Fibroblast of skin of left quadriceps (primary cell): Measurements from ENCODE around the gene PTP4A1.
"Not testable (repeated sequence)": the region's sequence is repeated elsewhere in the genome, so short reads cannot be mapped to it uniquely, and the experiment has no call there.

Experiments
- DNase-seq, 2 experiments: peaks; one replicate each; pipeline ENCODE4 v3.0.0-alpha.2; 2013; ENCODE audit warnings: low read depth in 2 of 2

PTP4A1 gene

GRCh38 chr6:63572044-63572746 is at the start of gene PTP4A1, which contains the start of gene LOC128125822:
TSS of gene PTP4A1 (plus strand) at chr6:63572480. CDS start at chr6:63576881, 4,401 bp downstream.
TSS of gene LOC128125822 (plus strand) at chr6:63572480.
- peak; percentile 95 to 96 for DNase-seq

- DNase-seq: not testable (repeated sequence)
Measured at GRCh38 chr6:63522911-63523287, 49.4 kb upstream of the PTP4A1 start.

GRCh38 chr6:63523630-63524029 is 48.6 kb upstream of the PTP4A1 start:
- no peak for DNase-seq

- DNase-seq: no peak
Measured at GRCh38 chr6:63525186-63525878, 46.9 kb upstream of the PTP4A1 start.

GRCh38 chr6:63526931-63527330 is 45.3 kb upstream of the PTP4A1 start:
- DNase-seq: no peak

- peak; percentile 96 for DNase-seq
Measured at GRCh38 chr6:63527658-63528514, 44.4 kb upstream of the PTP4A1 start.

- no peak for DNase-seq
Measured at GRCh38 chr6:63529498-63529897, 42.8 kb upstream of the PTP4A1 start.

GRCh38 chr6:63530182-63530581 is 42.1 kb upstream of the PTP4A1 start:
- no peak for DNase-seq

GRCh38 chr6:63530991-63531390 is 41.3 kb upstream of the PTP4A1 start:
- DNase-seq: no peak

- DNase-seq: no peak
Measured at GRCh38 chr6:63533026-63533425, 39.3 kb upstream of the PTP4A1 start.

- no peak for DNase-seq
Measured at GRCh38 chr6:63533952-63534351, 38.3 kb upstream of the PTP4A1 start.

- no peak for DNase-seq
Measured at GRCh38 chr6:63537201-63537958, 34.9 kb upstream of the PTP4A1 start.

- no peak for DNase-seq
Measured at GRCh38 chr6:63537959-63538300, 34.4 kb upstream of the PTP4A1 start.

- no peak for DNase-seq
Measured at GRCh38 chr6:63538550-63538949, 33.7 kb upstream of the PTP4A1 start.

- DNase-seq: no peak
Measured at GRCh38 chr6:63543001-63543400, 29.3 kb upstream of the PTP4A1 start.

- no peak for DNase-seq
Measured at GRCh38 chr6:63543982-63544381, 28.3 kb upstream of the PTP4A1 start.

- no peak for DNase-seq
Measured at GRCh38 chr6:63546236-63546635, 26.0 kb upstream of the PTP4A1 start.

- no peak for DNase-seq
Measured at GRCh38 chr6:63546697-63547096, 25.6 kb upstream of the PTP4A1 start.

GRCh38 chr6:63549076-63549475 is 23.2 kb upstream of the PTP4A1 start:
- no peak for DNase-seq

GRCh38 chr6:63553208-63553607 is 19.1 kb upstream of the PTP4A1 start:
- no peak for DNase-seq

GRCh38 chr6:63553900-63554299 is 18.4 kb upstream of the PTP4A1 start:
- no peak for DNase-seq

GRCh38 chr6:63554782-63555181 is 17.5 kb upstream of the PTP4A1 start:
- no peak for DNase-seq
